Nephron progenitor cell (in vitro differentiated cells): Measurements from ENCODE around the gene TMEM212.

ENCODE experiments used
- DNase-seq: peaks from one replicate; pipeline ENCODE4 v3.0.0; 2021
- H3K27ac Mint-ChIP-seq: 2 replicates; pipeline ENCODE4 v1.8.0; 2021; ENCODE audit warnings: mild to moderate bottlenecking, moderate library complexity, mixed read lengths
- H3K27me3 Mint-ChIP-seq: 2 replicates; pipeline ENCODE4 v1.8.0; 2021; ENCODE audit warnings: mild to moderate bottlenecking, low read depth, mixed read lengths; ENCODE audit not compliant: poor library complexity
- H3K36me3 Mint-ChIP-seq: 2 replicates; pipeline ENCODE4 v1.8.0; 2021; ENCODE audit warnings: low read depth, mixed read lengths
- H3K4me1 Mint-ChIP-seq: 2 replicates; pipeline ENCODE4 v1.8.0; 2021; ENCODE audit warnings: mixed read lengths
- H3K4me3 Mint-ChIP-seq: 2 replicates; pipeline ENCODE4 v1.8.0; 2021; ENCODE audit warnings: mild to moderate bottlenecking, moderate library complexity, mixed read lengths
- H3K9me3 Mint-ChIP-seq: 2 replicates; pipeline ENCODE4 v1.8.0; 2021; ENCODE audit warnings: mild to moderate bottlenecking, moderate library complexity, mixed read lengths
- TF ChIP-seq, protein P1 (sequence below): fragments of 200-600 bp; sonication (generic); IDR thresholded peaks from 2 replicates; pipeline ENCODE4 v1.5.0; 2021; ENCODE audit warnings: antibody characterized with exemption

Gene TMEM212

DNA sequence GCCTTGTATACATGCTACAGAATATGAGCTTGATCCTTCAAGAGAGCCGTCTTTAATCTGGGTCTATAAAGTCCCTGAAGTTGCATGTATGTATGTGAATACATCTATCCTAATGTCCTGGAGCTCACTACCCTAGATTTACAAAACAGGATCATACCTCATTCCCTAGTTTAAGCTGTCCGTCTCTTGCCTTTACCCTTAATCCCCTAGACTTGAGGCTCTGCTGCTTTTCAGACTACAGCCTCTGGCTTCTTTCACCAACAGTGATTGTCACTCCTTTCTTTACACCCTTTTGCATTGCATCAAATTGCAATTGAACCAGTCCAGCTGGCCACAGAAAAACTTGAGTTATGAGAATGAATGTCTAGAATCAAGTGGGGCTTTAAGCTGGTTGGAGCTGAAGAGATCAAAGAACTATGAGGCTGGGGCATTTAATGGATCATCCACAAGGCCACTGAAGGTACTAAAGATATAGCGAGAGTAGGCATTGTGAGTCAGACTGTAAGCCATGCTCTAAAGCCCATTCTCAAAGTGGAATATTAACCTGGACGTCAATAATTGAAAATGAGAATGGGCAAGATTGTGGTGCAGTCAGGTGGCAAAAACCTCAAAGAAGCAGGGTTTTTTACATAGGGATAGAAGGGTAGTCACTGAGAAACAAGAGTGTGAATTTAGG is 20.6 kb upstream of the TMEM212 start:
- Mint-ChIP-seq H3K27me3 (peaks cover 8% of the 10 kb centered on the region), H3K4me1 (peaks cover 46% of the 10 kb centered on the region), H3K36me3 (no peaks in the 10 kb centered on the region), H3K4me3 (no peak overlapping the region), H3K9me3 (peaks cover 4% of the 10 kb centered on the region), H3K27ac (no peak overlapping the region)
- no peak for DNase-seq
- TF ChIP-seq, protein P1, sequence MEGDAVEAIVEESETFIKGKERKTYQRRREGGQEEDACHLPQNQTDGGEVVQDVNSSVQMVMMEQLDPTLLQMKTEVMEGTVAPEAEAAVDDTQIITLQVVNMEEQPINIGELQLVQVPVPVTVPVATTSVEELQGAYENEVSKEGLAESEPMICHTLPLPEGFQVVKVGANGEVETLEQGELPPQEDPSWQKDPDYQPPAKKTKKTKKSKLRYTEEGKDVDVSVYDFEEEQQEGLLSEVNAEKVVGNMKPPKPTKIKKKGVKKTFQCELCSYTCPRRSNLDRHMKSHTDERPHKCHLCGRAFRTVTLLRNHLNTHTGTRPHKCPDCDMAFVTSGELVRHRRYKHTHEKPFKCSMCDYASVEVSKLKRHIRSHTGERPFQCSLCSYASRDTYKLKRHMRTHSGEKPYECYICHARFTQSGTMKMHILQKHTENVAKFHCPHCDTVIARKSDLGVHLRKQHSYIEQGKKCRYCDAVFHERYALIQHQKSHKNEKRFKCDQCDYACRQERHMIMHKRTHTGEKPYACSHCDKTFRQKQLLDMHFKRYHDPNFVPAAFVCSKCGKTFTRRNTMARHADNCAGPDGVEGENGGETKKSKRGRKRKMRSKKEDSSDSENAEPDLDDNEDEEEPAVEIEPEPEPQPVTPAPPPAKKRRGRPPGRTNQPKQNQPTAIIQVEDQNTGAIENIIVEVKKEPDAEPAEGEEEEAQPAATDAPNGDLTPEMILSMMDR: no peak

DNA sequence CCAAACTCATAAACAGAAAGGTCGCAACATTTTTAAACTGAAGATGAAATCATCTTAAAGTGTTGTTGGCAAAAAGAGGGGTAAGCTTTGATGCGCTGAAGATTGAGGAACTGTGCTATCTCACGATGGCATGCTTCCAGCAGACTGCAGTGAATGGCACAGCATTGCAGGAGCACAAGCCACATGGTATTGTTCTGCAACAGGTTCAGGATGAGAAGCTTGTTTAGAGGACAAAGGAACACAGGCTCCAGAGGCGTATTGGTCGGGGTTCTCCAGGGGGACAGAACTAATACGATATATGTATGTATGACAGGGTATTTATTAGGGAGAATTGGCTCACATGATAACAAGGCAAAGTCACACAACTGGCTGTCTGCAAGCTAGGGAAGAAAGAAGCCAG is 19.0 kb upstream of the TMEM212 start:
- H3K27me3 Mint-ChIP-seq: peaks cover 10% of the 10 kb centered on the region

DNA sequence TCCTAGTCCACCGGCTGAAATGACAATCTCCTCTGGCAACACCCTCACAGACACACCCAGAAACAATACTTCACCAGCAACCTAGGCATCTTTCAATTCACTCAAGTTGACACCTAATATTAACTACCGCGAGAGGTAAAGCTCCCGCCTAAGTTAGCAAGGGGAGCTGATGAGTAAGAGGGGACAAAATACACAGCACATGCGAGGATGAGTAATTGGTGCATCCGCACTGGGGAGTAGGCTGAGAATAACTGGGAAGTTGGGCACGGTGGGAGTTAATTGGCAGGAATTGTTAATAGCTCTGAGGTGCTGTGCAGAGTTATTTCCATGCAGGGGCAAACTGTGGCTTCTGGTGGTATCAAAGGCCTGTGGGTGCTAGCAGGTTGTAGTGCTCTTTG is 18.3 kb upstream of the TMEM212 start:
- Mint-ChIP-seq H3K4me1 (peaks cover 49% of the 10 kb centered on the region), H3K27me3 (peaks cover 12% of the 10 kb centered on the region), H3K36me3 (no peaks in the 10 kb centered on the region), H3K27ac (no peak overlapping the region), H3K4me3 (no peak overlapping the region), H3K9me3 (no peaks in the 10 kb centered on the region)
- DNase-seq: no peak
- TF ChIP-seq, protein P1: no peak

More for the DNA sequence above, 19.0 kb upstream of the TMEM212 start:
- Mint-ChIP-seq H3K9me3 (peaks cover 3% of the 10 kb centered on the region), H3K4me1 (peaks cover 46% of the 10 kb centered on the region), H3K27ac (no peak overlapping the region), H3K36me3 (no peaks in the 10 kb centered on the region), H3K4me3 (no peak overlapping the region)
- DNase-seq: no peak
- TF ChIP-seq, protein P1: no peak

DNA sequence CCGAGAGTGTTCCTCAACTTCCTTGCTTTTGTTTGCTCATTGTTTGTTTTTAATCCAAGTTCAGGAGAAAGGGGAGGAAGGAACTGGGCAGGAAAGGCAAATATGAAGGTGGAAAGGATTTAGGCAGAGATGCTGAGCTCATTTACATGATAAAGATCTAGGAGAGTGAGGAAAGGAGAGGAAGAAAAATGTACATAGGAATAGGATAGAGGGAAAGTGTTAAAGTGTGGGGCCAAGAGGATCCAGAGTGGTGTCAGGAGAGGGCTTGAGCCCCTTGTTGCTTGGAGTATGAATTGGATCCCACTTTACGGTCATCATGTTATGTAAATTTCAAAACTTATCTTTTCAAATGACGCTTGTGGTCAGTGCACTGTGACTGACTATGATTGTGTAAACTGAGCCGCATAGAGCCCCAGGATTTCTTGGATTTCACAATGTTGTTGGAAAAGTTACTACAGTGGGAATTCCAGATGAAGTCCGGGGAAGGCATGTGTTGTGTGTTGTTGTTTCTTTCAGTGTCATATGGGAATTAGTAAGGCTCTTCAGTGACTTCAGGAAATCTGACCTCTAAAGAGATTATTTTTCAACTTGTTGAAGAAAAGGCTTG is 17.8 kb upstream of the TMEM212 start:
- DNase-seq: no peak
- Mint-ChIP-seq H3K27ac (no peak overlapping the region), H3K4me3 (no peak overlapping the region), H3K4me1 (peaks cover 54% of the 10 kb centered on the region), H3K9me3 (no peaks in the 10 kb centered on the region), H3K36me3 (no peaks in the 10 kb centered on the region), H3K27me3 (peaks cover 12% of the 10 kb centered on the region)
- TF ChIP-seq, protein P1: no peak

DNA sequence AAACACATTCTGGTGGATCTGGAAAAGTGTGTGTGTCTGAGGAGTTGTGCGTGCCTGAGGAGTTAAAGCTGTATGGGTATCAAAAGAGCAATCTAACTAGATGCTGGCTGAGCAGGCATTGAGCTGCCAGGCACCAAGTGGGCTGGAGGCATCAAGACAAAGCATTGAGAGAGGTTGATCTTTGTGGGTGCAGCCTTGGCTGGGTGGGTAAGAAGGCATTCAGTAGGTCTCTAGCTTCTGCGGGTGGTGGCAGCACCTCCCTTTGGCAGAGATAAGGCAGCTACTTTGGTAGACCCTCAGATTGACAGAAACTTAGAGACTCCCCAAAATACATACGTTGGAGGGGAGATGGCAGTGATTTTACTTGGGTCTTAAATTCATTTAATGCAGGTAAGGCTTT is 15.8 kb upstream of the TMEM212 start:
- peaks cover 19% of the 10 kb centered on the region for H3K27me3 Mint-ChIP-seq
- no peak for DNase-seq
- H3K4me1 Mint-ChIP-seq: peaks cover 49% of the 10 kb centered on the region
- TF ChIP-seq, protein P1: no peak
- H3K9me3 Mint-ChIP-seq: no peaks in the 10 kb centered on the region
- no peak overlapping the region for H3K27ac Mint-ChIP-seq
- no peaks in the 10 kb centered on the region for H3K36me3 Mint-ChIP-seq
- H3K4me3 Mint-ChIP-seq: no peak overlapping the region
